Measurements from ENCODE around the gene SGMS1. TPM values are rescaled to one million over a fixed set of nuclear protein-coding genes. Genes with fewer than 3 reads are reported as not detected.
"Not testable (repeated sequence)": the region's sequence is repeated elsewhere in the genome, so short reads cannot be mapped to it uniquely, and the experiment has no call there.

SGMS1 gene
- polyA plus RNA-seq, 3 donors, result 53.2 to 57.3 (median 54.7) TPM

GRCh38 chr10:50585921-50586739 is 37.6 kb downstream of the SGMS1 start:
- DNase-seq (ENCODE audit: low read depth in 3 of 3, low spot score in 2 of 3), result no peak

- DNase-seq (ENCODE audit: low read depth in 3 of 3, low spot score in 2 of 3), result no peak
Measured at GRCh38 chr10:50582766-50583762, 40.7 kb downstream of the SGMS1 start.

GRCh38 chr10:50582046-50582445 is 41.7 kb downstream of the SGMS1 start:
- no peak for DNase-seq (ENCODE audit: low read depth in 3 of 3, low spot score in 2 of 3)

- no peak for DNase-seq (ENCODE audit: low read depth in 3 of 3, low spot score in 2 of 3)
Measured at GRCh38 chr10:50580262-50580891, 43.4 kb downstream of the SGMS1 start.

GRCh38 chr10:50579491-50580261 is 44.1 kb downstream of the SGMS1 start:
- DNase-seq (ENCODE audit: low read depth in 3 of 3, low spot score in 2 of 3), result no peak

- DNase-seq (ENCODE audit: low read depth in 3 of 3, low spot score in 2 of 3), result no peak
Measured at GRCh38 chr10:50578949-50579348, 44.8 kb downstream of the SGMS1 start.

- no peak for DNase-seq (ENCODE audit: low read depth in 3 of 3, low spot score in 2 of 3)
Measured at GRCh38 chr10:50577681-50578350, 45.9 kb downstream of the SGMS1 start.

- no peak for DNase-seq (ENCODE audit: low read depth in 3 of 3, low spot score in 2 of 3)
Measured at GRCh38 chr10:50577010-50577409, 46.7 kb downstream of the SGMS1 start.

- DNase-seq (ENCODE audit: low read depth in 3 of 3, low spot score in 2 of 3), result no peak
Measured at GRCh38 chr10:50576245-50576815, 47.4 kb downstream of the SGMS1 start.

GRCh38 chr10:50575477-50576244 is 48.1 kb downstream of the SGMS1 start:
- no peak for DNase-seq (ENCODE audit: low read depth in 3 of 3, low spot score in 2 of 3)

GRCh38 chr10:50574931-50575330 is 48.8 kb downstream of the SGMS1 start:
- DNase-seq (ENCODE audit: low read depth in 3 of 3, low spot score in 2 of 3), result no peak

GRCh38 chr10:50574305-50574704 is 49.5 kb downstream of the SGMS1 start:
- DNase-seq (ENCODE audit: low read depth in 3 of 3, low spot score in 2 of 3), result no peak

GRCh38 chr10:50572017-50572491 is 51.7 kb downstream of the SGMS1 start:
- DNase-seq (ENCODE audit: low read depth in 3 of 3, low spot score in 2 of 3), result no peak

GRCh38 chr10:50568750-50569149 is 55.0 kb downstream of the SGMS1 start:
- DNase-seq (ENCODE audit: low read depth in 3 of 3, low spot score in 2 of 3), result not testable (repeated sequence)

- DNase-seq (ENCODE audit: low read depth in 3 of 3, low spot score in 2 of 3), result no peak
Measured at GRCh38 chr10:50567384-50567783, 56.4 kb downstream of the SGMS1 start.

GRCh38 chr10:50566150-50566549 is 57.6 kb downstream of the SGMS1 start:
- no peak for DNase-seq (ENCODE audit: low read depth in 3 of 3, low spot score in 2 of 3)

GRCh38 chr10:50565301-50566083 is 58.3 kb downstream of the SGMS1 start:
- DNase-seq (ENCODE audit: low read depth in 3 of 3, low spot score in 2 of 3), result no peak

- DNase-seq (ENCODE audit: low read depth in 3 of 3, low spot score in 2 of 3), result no peak
Measured at GRCh38 chr10:50563906-50564305, 59.9 kb downstream of the SGMS1 start.

Data from right renal cortex interstitium (tissue), 3 donors.